Purkinje cell (primary cell): ENCODE data around the gene NPY2R. TPM values are rescaled to one million over a fixed set of nuclear protein-coding genes. Genes with fewer than 3 reads are reported as not detected.

Experiments
- polyA plus RNA-seq: library from polyadenylated mRNA; unstranded; fragments of >200 nt; fragmentation: Nextera tagmentation; gene quantifications from 2 replicates; pipeline ENCODE4 v1.2.1, GENCODE V29; 2014

NPY2R gene, protein sequence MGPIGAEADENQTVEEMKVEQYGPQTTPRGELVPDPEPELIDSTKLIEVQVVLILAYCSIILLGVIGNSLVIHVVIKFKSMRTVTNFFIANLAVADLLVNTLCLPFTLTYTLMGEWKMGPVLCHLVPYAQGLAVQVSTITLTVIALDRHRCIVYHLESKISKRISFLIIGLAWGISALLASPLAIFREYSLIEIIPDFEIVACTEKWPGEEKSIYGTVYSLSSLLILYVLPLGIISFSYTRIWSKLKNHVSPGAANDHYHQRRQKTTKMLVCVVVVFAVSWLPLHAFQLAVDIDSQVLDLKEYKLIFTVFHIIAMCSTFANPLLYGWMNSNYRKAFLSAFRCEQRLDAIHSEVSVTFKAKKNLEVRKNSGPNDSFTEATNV
- polyA plus RNA-seq, result 0.63 TPM in 1 of 2 replicates, not detected in the other

GRCh38 chr4:155208258-155209054 is at the start of gene NPY2R:
NPY2R (plus strand) TSS chr4:155208636; CDS start chr4:155213940, 5,304 bp downstream.

Other genes with a start within 250 kb of the NPY2R start
- 235 and 241 TPM in 2 replicates for gene MAP9, start 168.3 kb downstream of the NPY2R start, polyA plus RNA-seq